CD4-positive, alpha-beta T cell treated with Interleukin-21 for 1 hour (primary cell): ENCODE measurements around the gene PBX4.

ENCODE experiments used
- DNase-seq: peaks from one replicate; pipeline ENCODE4 v3.0.0-alpha.2; 2020

PBX4 gene

DNA sequence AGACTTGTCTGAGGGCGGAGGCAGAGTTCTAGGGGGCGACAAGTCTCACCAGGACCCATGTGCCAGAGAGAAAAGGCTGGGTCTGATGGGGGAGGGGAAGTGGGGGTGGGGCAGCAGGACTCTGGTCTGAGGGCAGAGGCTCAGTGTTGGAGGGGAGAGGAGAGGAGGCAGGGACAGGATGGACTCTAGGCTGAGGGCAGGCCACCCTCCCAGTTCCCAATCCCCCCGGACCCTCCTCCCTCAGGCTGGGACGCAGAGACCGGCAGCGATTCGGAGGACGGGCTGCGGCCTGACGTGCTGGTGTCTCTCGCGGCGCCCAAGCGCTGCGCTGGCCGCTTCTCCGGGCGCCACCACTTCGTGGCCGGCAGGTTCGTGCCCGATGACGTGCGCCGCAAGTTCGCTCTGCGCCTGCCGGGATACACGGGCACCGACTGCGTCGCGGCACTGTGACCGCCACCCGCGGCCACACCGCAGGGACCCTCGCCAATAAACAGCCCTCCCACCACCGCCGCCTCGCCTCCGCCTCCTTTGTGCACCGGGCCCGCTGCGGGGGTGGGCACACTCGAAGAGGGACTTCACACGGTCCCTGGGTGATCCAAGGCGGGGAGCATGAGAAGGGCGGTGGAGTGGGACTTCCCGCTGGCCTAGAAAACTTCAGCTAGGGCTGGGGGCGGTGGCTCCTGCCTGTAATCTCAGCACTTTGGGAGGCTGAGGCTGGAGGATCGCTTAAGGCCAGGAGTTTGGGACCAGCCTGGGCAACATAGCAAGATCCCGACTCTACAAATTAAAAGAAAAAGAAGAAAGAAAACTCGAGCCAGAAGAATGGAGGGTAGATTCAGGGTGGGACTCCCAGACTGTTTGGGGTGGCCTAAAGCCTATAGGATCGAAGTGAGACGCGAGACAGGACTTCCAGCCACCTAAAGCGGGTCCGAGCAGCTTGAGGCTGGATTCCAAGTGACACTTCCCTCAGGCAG lies 81.1 kb downstream of the PBX4 start:
- DNase-seq: peak; percentile 39

DNA sequence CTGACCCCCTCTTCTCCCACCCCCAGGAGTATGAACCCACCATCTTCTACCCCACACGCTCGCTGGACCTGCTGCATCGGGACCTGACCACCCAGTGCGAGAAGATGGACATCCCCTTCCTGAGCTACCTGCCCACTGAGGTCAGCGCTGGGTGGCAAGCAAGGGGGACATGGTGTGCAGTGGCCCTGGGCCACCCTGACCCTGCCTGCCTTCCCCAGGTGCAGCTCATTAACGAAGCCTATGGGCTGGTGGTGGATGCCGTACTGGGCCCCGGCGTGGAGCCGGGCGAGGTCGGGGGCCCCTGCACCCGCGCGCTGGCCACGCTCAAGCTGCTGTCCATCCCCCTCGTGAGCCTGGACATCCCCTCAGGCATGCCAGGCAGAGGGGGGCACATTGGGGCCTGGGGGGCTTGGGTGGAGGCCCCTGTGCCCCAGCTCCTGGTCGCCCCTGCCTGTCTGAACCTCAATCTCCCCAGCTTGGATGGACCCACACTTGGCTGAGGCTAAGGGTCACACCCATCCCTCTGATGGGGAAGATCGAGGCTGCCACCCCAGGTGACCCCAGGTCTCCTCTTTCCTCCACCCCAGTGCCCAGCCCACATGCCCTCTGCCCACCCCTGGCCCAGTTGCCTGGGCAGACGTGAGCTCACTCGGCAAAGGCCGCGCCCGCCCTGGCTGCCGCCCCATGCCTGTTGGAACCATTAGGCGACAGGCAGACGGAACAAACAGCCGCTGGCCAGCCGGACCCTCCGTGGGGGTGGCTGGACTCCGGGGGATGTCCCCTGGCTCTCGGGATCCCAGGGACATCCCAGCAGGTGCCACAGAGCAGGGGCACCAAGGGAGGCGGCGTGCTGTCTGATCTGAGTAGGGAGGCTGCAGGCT lies 82.9 kb downstream of the PBX4 start:
- DNase-seq: no peak

DNA sequence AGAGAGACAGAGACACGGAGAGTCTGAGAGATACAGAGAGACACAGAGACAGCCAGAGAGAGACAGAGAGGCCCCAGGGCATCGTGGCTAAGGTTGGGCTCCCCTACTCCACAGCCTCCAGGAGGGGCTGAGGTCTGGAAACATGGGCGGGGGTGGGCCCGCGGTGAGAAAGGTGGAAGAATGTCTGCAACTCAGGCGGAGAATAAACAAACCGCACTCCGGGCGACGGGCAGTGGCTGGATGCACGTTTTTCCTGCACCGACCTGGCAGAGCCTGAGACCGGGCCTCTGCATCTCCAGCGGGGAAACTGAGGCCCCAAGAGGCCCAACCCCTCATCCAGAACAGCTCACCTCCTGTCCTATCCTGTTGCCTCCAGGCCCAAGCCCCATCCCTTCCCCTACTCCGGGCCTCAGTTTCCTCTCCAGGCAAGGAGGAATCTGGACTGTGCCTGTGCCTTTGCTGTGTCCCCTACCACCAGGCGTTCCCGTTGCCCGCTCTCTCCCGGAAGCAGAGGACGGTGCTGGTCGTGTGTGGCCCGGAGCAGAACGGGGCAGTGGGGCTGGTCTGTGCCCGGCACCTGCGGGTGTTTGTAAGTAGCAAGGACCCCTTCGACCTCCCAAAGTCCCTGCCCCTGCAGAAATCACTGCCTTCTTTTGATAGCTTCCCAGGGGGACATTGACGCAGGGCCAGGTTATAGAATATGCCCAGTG lies 83.8 kb downstream of the PBX4 start:
- DNase-seq: no peak

DNA sequence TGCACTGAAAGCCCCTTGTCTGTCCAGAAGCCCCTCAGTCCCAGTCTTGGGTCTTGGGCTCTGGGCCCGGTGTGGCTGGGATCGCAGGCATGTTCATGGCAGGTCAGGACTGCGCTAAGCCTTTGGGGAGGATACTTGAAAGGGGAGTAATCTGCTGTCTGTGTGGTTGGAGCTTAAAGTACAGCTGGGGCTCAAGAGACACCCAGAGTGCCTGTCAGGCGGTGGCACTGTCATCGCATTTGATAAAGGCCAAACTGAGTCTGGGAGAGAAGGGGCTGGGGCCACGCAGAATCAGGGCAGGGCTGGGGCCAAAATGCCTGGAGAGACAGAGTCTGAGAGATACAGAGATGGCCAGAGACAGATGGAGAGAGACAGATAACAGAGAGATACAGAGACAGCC lies 84.6 kb downstream of the PBX4 start:
- no peak for DNase-seq

DNA sequence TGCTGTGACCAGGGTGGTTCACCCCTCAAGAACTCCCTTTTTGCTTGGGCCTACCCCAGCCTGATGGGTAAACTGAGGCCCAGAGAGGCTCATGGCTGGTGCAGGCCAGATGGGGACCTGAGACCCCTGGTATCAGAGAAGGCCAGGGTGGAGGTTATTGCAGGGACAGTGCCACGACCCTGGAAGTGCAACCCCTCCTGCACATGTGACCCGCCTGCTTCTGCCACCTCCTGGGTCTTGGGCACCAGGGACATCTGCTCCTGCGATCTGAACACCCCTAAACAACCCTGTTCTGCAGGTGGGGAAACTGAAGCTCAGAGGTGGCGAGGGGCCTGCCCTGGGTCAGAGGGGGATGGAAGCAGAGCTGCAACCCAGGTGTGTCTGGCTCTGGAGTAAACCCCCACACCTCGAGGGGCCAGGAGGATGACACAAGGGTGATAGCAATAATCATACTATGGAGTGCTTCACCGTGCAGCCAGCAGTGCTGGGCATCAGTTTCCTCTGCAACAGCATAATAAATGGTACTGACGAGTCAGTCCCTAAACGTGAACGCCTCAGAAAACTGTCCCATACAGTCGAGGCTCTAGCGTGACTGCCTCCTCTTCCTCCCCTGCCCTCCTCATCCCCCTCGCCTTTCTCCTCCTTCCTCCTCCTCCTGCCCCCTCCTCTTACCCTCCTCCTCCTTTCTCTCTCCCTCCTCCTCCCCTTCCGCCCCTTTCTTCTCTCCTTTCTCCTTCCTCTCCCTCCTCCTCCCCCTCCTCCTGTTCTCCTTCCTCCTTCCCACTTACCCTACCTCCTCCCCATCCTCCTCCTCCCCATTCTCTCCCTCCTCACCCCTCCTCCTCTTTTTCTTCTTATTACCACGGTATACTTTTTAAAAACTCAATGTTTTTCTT lies 85.4 kb downstream of the PBX4 start:
- no peak for DNase-seq

DNA sequence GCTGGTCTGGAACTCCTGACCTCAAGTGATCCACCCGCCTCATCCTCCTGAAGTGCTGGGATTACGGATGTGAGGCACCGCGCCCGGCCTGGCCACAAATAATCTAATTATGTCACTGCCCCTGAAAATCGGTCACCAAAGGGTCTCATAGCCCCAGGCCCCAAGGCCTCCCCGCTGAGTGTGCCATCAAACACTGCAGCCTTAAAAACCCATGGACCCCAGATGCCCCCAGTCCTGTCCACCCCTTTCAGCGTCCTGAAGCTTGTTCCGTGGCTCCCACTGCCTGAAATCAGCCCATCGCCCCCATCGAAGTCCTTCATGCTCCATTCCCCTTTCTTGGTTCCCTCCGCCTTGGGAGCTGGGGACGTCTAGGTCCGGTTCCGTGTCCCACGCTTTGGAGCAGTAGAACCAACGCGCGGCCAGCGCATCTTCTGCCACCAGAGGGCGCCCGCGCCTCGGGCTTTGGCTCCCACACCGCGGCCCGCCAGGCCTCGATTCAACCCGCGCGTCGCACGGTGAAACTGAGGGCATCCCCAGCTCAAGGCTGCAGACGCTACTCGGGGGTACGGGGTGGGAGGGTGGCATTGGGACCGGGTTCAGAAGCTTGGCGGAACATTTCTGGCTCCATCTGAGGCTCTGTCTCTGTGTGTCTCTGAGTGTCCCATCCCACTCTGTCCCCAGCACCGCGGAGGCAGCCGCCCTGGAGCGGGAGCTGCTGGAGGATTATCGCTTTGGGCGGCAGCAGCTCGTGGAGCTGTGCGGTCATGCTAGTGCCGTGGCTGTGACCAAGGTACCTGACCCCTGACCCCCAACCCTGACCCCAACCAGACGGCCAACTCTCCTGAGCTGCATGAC lies 86.3 kb downstream of the PBX4 start:
- DNase-seq: peak; percentile 85

DNA sequence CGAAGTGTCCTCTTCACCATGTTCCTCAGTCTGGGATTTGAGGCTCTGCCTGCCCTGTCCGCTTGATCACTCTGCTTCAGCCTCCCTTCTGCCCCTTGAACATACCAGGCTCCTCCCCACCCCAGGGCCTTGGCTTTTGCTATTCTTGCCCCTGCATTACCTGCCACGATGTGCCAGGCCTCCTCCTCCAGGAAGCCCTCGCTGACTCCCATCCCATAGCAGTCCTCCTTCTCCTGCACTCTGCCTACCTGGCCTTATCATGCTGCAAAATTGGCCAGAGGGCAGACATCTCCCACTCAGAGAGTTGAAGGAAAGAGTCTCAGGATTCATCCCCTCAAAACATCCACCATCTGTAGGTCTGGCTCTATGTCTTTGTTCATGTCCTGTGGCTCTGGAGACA lies 87.6 kb downstream of the PBX4 start:
- DNase-seq: no peak

DNA sequence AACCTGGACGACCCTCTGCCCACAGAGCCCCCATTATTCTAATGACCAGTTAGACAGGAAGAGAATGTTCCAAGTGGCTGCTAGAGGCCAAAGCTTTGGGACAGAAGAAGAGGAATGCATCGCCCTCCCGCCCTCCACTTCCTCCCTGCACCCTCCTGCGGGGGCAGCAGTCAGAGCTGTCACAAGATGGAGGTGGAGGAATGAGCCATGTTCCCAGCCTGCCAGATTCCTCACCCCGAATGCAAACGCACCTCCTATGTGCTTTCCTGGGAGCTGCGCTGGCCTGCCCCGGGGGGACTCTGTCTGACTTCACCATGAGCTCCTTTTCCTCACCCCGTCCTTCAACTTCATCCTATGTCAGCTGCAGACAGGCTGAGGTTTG lies 88.1 kb downstream of the PBX4 start:
- DNase-seq: no peak

DNA sequence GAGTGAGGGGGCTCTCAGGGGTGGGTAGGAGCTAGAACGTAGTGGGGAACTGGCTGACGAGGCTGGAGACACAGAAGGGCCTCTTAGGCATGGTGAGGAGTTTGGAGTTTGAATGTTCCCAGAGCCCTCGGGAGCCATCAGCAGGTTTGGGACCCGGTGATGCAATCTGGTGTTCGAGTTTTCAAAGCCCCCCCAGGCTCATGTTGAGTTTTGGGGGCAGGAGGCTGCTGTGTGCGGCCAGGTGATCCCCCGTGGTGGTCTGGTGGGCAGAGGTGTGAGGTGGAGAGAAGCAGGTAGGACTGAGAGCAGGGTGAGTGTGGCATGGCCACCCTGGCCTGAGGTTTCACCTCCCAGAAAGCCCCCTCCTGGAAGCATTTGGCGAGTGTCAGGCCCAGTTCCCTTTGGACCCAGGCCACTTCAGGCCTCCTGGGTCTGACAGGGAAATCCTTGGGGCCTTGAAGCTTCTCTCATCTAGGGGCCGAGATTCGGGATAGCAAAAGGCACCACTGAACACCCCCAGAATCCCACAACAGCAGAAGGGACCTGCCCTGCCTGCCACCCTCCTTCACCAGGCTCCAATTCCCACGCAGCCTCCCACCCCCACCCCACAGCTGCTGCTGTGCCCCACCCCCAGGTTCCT lies 88.6 kb downstream of the PBX4 start:
- no peak for DNase-seq

DNA sequence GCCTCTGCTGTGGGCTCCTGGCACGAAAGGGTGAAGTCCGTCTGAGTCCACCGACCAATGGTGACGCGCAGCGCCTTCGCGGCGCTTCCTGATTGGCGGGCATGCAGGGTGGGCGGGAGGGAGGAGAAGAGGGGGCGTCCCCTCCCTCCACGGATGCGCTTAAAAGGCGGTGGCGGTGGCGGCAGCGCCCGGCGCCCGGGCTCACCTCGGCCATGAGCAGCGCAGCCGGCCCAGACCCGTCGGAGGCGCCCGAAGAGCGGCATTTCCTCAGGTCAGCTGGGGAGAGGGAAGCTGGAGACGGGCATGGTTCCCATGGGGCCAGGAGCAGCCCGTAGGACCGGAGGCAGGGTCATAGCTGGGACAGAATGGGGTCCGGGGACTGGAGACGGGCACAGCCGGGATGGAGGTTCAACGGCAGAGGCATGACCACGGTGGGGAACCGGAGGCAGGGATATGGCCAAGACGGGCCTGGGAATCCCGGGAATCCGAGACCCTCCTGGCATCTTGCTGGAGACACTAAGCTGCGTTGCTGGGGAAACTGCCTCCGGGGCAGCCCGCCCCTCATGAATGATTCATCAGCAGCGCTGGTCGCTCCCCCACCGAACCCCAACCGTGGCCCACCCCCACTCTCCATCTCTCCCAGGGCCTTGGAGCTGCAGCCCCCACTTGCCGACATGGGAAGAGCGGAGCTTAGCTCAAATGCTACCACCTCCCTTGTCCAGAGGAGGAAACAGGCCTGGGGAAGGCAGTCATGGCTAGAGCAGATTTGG lies 89.6 kb downstream of the PBX4 start, which contains the start of gene YJEFN3:
YJEFN3 (plus strand) TSS at position 191 of the 770 bp plus-strand sequence; CDS start at position 213, 22 bp downstream.
- DNase-seq: no peak

DNA sequence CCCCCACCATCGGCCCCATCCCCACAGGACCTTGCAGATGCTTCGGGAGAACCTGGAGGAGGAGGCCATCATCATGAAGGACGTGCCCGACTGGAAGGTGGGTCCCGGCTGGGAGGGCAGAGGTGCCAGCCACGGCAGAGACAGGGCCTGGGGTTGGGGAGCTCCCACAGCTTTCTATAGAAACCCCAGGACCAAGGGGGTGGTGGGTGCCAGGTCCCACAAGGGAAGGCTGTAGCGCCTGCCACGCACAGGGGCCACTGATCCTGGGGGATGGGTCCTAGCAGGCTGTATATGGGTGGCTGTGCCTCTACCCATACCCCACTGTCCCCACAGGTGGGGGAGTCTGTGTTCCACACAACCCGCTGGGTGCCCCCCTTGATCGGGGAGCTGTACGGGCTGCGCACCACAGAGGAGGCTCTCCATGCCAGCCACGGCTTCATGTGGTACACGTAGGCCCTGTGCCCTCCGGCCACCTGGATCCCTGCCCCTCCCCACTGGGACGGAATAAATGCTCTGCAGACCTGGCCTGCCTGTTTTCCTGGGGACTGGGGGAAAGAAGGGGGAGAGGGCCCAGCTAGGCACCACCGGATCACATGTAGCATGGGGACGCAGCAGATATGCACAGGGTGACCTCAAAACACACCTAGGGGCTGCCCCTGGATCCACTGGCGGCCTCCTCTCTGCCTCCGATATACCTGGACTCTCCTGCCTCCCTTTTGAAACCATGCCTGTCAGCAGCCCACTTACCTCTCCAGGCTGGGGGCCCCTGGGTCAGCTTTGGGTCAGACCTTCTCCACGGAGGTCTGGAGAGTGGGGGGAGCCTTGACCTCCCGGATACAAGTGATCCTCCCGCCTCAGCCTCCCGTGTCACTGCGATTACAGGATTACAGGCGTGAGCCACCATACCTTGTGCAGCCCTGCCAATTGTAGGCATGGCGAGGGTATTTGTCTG lies 90.5 kb downstream of the PBX4 start:
- no peak for DNase-seq

DNA sequence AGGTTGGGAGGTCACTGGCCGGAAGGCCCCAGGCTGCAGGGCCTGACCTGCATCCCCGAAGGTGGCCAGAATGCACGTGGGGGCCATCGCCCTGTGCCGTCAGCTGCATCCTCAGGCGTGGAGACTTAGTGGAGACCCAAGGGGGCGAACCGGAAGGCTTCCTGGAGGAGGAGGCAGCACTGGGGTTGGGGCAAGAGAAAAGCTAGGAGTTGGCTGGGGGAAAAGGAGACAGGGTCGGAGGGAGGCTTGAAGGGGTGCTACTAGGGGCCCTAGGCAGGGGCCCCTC lies 91.2 kb downstream of the PBX4 start:
- DNase-seq: no peak

DNA sequence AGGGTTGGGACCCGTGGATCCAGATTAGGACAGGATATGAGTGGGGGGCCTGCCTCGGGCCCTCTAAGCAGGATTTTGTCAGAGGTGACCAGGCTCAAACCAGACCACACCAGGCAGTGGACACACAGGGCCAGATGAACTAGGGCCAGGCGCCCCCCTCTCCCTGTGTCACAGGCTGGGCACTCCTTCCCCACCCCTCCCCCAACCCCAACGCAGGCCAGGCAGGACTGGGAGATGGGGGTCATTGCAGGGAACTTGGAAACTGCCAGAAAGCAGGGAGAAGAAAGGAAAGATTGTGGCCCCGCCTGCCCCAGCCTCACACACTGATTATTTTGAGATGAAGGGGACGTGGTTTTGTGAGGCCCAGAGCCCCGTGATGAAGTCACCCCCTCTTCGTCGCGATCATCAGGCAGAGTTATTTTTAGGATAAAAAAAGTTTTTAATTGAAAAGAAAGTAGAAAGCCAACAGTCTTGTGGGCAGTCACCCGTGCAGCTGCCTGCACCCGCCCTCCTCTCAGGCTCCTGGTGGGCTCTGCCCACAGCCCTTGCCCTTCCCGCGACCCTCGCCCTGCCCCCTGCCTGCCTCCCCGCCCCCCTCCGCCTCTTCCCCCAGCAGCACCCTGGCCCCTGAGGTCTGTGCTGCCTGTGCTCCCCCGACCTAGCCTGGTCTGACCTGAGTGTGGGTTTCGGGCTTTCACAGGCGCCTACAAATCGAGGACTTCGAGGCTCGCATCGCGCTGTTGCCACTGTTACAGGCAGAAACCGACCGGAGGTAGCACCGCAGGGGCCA lies 91.7 kb downstream of the PBX4 start:
- no peak for DNase-seq

DNA sequence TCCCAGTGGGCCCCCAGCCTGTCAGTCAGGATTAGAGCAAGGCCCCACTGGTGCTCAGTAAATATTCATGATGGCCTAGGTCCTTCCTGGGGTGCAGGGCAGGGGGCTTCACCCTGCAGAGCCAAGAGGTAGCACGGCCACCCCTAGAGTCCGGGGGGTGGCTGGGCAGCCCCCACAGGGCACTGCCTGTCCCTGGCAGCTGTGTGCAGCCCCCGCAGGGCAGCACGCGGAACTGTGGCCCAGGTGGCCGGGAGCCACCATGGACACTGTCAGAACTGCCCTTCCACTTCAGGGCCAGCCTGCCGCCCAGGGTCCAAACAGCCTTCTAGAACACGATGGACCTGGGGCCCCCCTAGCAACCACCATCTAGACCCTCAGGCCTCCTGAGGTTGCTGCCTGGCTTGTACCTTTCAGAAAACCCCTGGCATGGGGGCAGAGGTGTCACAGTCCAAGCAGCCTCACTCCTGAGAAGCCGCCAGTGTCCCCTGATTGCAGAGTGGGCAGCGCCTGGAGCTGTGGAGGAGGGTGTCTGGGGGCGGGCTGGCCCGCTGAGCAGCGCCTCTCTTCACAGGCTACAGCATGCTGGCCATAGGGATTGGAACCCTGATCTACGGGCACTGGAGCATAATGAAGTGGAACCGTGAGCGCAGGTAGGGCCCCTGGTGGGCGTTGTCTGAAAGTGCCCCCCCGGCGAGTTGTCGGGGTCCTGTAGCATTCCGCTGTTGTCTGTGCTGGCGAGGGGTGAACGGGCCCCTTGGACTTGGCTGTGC lies 92.7 kb downstream of the PBX4 start:
- DNase-seq: no peak

DNA sequence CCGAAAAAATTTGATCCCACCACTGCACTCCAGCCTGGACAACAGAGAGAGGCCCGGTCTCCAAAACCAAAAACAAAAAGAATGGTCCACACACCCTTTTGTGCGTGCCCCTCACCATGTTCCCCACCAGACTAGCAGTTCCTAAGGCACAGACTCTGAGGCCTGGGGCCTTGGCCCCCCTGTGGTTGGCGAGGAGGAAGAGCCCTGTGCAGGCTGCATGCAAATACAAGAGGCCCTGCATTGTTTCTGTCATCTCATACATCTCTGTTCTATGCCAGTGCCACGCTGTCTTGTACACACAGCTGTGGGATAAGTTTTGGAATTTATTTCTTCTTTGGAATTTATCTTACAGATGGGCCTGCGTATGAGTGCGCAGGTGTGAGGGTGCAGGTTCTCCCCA lies 94.4 kb downstream of the PBX4 start:
- DNase-seq: no peak

DNA sequence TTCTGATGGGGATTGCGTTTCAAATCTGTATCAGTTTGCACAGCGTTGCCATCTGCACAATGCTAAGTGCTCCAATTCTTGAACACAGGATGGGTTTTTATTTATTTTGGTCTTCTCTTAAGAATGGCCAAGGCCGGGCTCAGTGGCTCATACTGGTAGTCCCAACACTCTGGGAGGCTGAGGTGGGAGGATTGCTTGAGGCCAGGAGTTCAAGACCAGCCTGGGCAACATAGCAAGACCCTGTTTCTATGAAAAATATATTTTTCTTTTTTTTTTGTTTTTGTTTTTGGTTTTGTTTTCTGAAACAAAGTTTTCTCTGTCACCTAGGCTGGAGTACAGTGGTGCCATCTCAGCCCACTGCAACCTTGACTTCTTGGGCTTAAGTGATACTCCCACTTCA lies 95.3 kb downstream of the PBX4 start:
- no peak for DNase-seq

DNA sequence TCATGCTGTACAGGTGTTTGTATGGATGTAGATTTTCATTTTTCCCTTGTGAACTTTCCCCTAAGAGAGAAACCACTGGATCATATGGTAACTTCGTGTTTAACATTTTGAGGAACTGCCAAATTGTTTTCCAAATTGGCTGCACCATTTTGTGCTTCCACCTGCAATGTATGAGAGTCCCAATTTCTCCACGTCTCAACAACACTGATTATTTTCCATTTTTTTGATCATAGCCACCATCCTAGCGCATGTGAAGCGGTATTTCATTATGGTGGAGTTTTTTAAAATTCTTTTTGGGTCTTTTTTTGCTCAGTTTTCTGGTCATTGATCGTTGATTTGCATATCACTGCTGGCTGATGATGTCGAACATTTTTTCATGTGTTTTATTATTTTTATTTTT lies 97.5 kb downstream of the PBX4 start:
- no peak for DNase-seq
